GM12801 (cell line): ENCODE measurements around the gene BOD1.

ENCODE experiments used
- CTCF ChIP-seq: IDR thresholded peaks from one replicate; pipeline ENCODE4 v1.5.1; 2011; ENCODE audit warnings: control low read depth; ENCODE audit not compliant: insufficient read length; ENCODE audit errors: extremely low read depth

The BOD1 gene

GRCh38 chr5:173613433-173614159, 2.9 kb downstream of the BOD1 start:
- no peak for TF ChIP-seq CTCF

- TF ChIP-seq CTCF = no peak
Observed at GRCh38 chr5:173612948-173613347, 3.5 kb downstream of the BOD1 start.

- no peak for TF ChIP-seq CTCF
Observed at GRCh38 chr5:173611706-173612105, 4.7 kb downstream of the BOD1 start.

- TF ChIP-seq CTCF = no peak
Observed at GRCh38 chr5:173604141-173604540, 12.3 kb downstream of the BOD1 start.

GRCh38 chr5:173602423-173602822, 14.0 kb downstream of the BOD1 start:
- no peak for TF ChIP-seq CTCF

- no peak for TF ChIP-seq CTCF
Observed at GRCh38 chr5:173598686-173599085, 17.8 kb downstream of the BOD1 start.

GRCh38 chr5:173597304-173597703, 19.1 kb downstream of the BOD1 start:
- TF ChIP-seq CTCF = no peak

- TF ChIP-seq CTCF = no peak
Observed at GRCh38 chr5:173595841-173596240, 20.6 kb downstream of the BOD1 start.
